Renal cortical epithelial cell (primary cell): Measurements from ENCODE around the gene CNTNAP2. TPM values are rescaled to one million over a fixed set of nuclear protein-coding genes. Genes with fewer than 3 reads are reported as not detected.
"Not testable (repeated sequence)": the region's sequence is repeated elsewhere in the genome, so short reads cannot be mapped to it uniquely, and the experiment has no call there.

Source experiments
- DNase-seq: peaks from one replicate; pipeline ENCODE4 v3.0.0-alpha.2; 2011; ENCODE audit warnings: low read depth
- total RNA-seq: library from RNA; depleted of rRNA; stranded (reverse); fragments of >200 nt; gene quantifications from 2 replicates; pipeline ENCODE4 v1.2.3, GENCODE V29; 2014

The CNTNAP2 gene
- total RNA-seq, 1 donor from 2014 or later, result 0.25 TPM

- no peak for DNase-seq
Measured at GRCh38 chr7:147547252-147547897, 1430.8 kb downstream of the CNTNAP2 start.

GRCh38 chr7:147556317-147556716, 1439.7 kb downstream of the CNTNAP2 start:
- DNase-seq, result no peak

GRCh38 chr7:147563669-147564068, 1447.1 kb downstream of the CNTNAP2 start:
- no peak for DNase-seq

GRCh38 chr7:147564786-147565476, 1448.3 kb downstream of the CNTNAP2 start:
- no peak for DNase-seq

- no peak for DNase-seq
Measured at GRCh38 chr7:147567043-147567442, 1450.4 kb downstream of the CNTNAP2 start.

GRCh38 chr7:147569116-147569913, 1452.7 kb downstream of the CNTNAP2 start:
- DNase-seq, result no peak

- DNase-seq, result no peak
Measured at GRCh38 chr7:147570390-147570789, 1453.8 kb downstream of the CNTNAP2 start.

- DNase-seq, result no peak
Measured at GRCh38 chr7:147571436-147572185, 1455.0 kb downstream of the CNTNAP2 start.

GRCh38 chr7:147578196-147578595, 1461.6 kb downstream of the CNTNAP2 start:
- no peak for DNase-seq

- DNase-seq, result no peak
Measured at GRCh38 chr7:147579148-147579547, 1462.5 kb downstream of the CNTNAP2 start.

GRCh38 chr7:147584771-147585193, 1468.2 kb downstream of the CNTNAP2 start:
- no peak for DNase-seq

- no peak for DNase-seq
Measured at GRCh38 chr7:147586110-147586509, 1469.5 kb downstream of the CNTNAP2 start.

- DNase-seq, result no peak
Measured at GRCh38 chr7:147586526-147586925, 1469.9 kb downstream of the CNTNAP2 start.

- DNase-seq, result no peak
Measured at GRCh38 chr7:147593271-147594057, 1476.9 kb downstream of the CNTNAP2 start.

- DNase-seq, result no peak
Measured at GRCh38 chr7:147595042-147595441, 1478.4 kb downstream of the CNTNAP2 start.

- not testable (repeated sequence) for DNase-seq
Measured at GRCh38 chr7:147598687-147599086, 1482.1 kb downstream of the CNTNAP2 start.

GRCh38 chr7:147605323-147605722, 1488.7 kb downstream of the CNTNAP2 start:
- DNase-seq, result no peak

- DNase-seq, result no peak
Measured at GRCh38 chr7:147607157-147607800, 1490.7 kb downstream of the CNTNAP2 start.

- DNase-seq, result no peak
Measured at GRCh38 chr7:147611431-147611830, 1494.8 kb downstream of the CNTNAP2 start.

GRCh38 chr7:147635288-147635687, 1518.7 kb downstream of the CNTNAP2 start:
- DNase-seq, result no peak

- no peak for DNase-seq
Measured at GRCh38 chr7:147636553-147636952, 1520.0 kb downstream of the CNTNAP2 start.
